ENCODE measurements around the gene KIAA0232. TPM values are rescaled to one million over a fixed set of nuclear protein-coding genes. Genes with fewer than 3 reads are reported as not detected.
A peak's percentile ranks its signal among the peaks of the same experiment; 100 is the strongest.

Gene KIAA0232
- 10 to 100 TPM in 11 of 12 donors, not detected in 1; 18.7 to 25.5 (median 23.3) TPM for polyA plus RNA-seq (ENCODE audit: insufficient read length in 12 of 12)
- long read RNA-seq, donor 1, partial matches to known transcripts, result 0 of 1 reads
- long read RNA-seq, donor 1, other reads (novel, unspliced or antisense), result 0 of 1 reads
- long read RNA-seq, donor 2, partial matches to known transcripts, result 10 of 10 reads
- long read RNA-seq, donor 2, other reads (novel, unspliced or antisense), result 0 of 10 reads
- long read RNA-seq, donor 3, result 0 reads
- long read RNA-seq, donor 4, result 0 reads
- long read RNA-seq, donor 5, partial matches to known transcripts, result 9 of 10 reads
- long read RNA-seq, donor 5, other reads (novel, unspliced or antisense), result 0 of 10 reads
- long read RNA-seq, donor 6, full-length matches to known transcripts, result 1 of 1 reads
- long read RNA-seq, donor 6, partial matches to known transcripts, result 0 of 1 reads
- long read RNA-seq, donor 6, other reads (novel, unspliced or antisense), result 0 of 1 reads
- long read RNA-seq, donor 7, partial matches to known transcripts, result 6 of 6 reads
- long read RNA-seq, donor 7, other reads (novel, unspliced or antisense), result 0 of 6 reads
- long read RNA-seq, donor 8, partial matches to known transcripts, result 0 of 4 reads
- long read RNA-seq, donor 8, other reads (novel, unspliced or antisense), result 0 of 4 reads
- long read RNA-seq, donor 9, full-length matches to known transcripts, result 1 of 1 reads
- long read RNA-seq, donor 9, partial matches to known transcripts, result 0 of 1 reads
- long read RNA-seq, donor 9, other reads (novel, unspliced or antisense), result 0 of 1 reads
- long read RNA-seq, donor 10, partial matches to known transcripts, result 0 of 1 reads
- long read RNA-seq, donor 10, other reads (novel, unspliced or antisense), result 0 of 1 reads
- long read RNA-seq, donor 11, partial matches to known transcripts, result 6 of 10 reads
- long read RNA-seq, donor 11, other reads (novel, unspliced or antisense), result 0 of 10 reads

DNA sequence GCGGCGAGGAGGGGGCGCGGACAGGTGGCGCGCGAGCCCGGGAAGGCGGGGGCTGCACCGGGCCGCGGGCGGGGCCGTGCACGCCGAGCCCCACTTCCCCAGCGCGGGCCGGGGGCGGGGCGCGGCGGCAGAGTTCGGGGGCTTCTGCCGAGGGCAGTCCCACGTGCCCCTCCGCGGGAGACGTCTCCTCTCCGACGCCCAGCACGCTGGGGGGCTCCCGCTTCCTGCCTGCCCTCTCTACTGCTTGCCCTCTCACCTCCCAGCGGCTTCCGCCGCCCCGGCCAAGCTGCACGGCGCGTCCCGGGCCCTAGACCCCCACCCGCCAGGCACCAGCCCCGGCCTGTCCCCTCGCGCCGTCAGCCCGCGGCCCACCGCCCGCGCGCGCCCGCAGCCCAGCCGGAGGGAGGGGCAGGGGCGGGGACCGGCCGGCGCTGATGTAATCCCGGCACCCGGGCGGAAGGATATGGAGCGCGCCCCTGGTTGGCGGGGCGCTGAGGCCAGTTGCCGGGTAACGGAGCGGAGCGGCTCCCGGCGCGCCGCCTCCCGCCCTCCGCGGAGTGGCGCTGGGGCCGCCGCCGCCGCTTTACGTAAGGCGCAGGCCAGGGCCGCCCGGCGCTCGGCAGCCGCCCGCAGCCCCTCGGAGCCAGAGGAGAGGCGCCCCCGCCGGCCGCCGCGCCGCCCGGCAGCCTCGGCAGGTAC, at the start of gene KIAA0232:
Gene KIAA0232, plus strand, starts transcription at position 581 of the 699 bp plus-strand sequence. CDS start 41,727 bp downstream, outside the sequence.
- peak; percentile 92 for DNase-seq

- no peak for DNase-seq
These were observed 49.0 kb upstream of the KIAA0232 start for GRCh38 chr4:6733358-6734164.

- DNase-seq, result no peak
These were observed 48.3 kb upstream of the KIAA0232 start for GRCh38 chr4:6734165-6734786.

- DNase-seq, result no peak
These were observed 42.6 kb upstream of the KIAA0232 start for GRCh38 chr4:6739920-6740319.

DNA sequence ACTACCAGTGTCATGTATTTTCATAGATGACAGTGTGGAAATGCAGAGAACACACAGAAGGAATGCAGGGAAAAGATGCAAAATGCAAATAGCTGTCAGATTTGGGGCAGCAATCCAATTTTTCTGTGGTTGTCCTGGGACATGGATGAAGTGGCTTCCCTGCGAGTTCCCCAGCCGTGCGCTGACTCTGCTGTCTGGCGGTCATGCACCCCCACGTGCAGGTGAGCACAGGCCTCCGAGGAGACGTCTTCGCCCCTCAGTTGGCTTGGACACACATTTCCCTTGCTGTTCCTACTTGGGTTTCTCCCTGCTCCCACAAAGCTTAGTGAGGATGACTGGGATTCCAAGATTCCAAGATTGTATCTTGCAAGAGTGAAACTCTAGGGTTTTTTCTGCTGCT, 42.2 kb upstream of the KIAA0232 start:
- DNase-seq, result no peak

- DNase-seq, result no peak
These were observed 40.0 kb upstream of the KIAA0232 start for GRCh38 chr4:6742507-6742906.

DNA sequence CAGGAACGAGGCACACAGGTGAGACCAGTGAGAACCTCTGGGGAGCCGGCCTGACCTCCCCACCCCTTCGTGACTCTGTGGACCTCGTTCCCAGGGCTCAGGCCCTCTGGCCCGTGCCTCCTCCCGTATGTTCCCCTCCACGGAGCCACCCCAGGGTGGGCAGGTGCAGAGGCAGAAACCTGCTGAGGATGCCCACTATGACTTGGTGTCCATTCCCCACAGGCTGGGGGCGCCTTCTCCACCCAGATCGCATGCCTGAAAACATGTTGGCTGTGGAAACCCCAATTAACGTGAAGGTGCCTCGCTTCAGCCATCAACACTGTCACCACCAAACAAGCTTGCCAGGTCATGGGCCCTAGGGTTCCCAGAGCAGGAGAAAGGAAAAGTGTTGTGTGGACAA, 39.5 kb upstream of the KIAA0232 start:
- no peak for DNase-seq

DNA sequence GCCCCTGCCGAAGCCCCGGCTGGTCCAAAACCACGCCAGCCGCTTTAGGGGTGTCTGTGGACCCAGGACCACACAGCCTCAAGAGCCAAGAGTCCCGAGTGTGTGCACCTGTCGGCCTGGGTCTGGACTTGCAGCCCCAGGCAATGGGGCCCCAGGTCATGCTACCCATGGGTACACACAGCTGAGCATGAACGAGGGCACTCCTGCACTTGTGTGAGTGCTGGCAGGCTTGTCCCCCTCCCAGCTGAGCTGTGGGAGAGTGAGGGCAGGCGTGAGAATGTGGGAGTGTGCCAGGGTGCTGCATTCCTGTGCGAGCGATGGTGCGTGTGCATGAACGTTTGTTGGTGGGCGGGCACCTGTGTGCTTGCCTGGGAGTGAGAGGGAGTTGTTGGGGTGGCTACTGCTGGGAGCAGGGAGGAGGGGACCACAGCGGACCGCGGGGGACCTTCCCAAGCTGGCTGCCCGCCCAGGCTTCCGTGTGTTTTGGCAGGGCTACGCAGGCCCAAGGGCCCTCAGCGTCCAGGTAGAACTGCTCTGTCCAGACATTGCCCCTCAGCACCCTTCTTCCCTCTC, 35.7 kb upstream of the KIAA0232 start:
- DNase-seq, result no peak

DNA sequence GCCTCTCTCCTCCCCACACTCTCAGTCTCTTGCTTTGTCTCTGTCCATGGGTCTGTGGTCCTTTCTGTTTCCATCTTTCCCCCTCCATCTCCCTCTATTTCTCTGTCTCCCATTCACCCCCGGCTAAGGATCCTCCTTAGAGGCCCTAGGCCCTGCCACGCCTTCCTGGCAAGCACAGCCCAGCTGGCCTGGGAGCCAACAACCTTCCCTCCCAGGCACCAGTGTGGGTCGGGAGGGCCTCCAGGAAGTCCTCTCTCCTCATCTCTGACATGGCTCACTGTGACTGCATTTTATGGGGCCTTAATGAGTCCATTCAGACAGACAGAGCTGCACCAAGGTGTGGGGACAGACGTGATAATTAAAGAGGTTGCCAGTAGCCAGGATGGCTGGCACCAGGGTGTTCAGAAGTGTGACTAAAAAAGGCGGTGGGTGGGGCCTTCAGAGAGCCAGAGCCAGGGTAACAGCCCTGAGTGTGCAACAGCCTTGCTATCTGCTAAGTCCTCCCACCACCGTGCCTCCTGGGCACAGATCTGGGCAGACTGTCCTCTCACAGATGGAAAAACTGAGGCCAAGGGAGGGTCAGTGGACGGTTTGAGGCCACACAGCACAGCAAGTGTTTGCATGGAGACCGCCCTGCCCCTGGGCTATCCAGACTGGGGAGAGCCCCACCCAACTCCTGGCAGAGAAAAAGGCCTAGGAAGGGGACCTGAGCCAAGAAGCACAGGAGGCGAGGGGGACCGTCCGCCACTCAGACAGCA, 35.1 kb upstream of the KIAA0232 start:
- no peak for DNase-seq

- no peak for DNase-seq
These were observed 34.2 kb upstream of the KIAA0232 start for GRCh38 chr4:6748286-6748685.

- DNase-seq, result peak; percentile 36
These were observed 33.0 kb upstream of the KIAA0232 start for GRCh38 chr4:6749340-6750171.

DNA sequence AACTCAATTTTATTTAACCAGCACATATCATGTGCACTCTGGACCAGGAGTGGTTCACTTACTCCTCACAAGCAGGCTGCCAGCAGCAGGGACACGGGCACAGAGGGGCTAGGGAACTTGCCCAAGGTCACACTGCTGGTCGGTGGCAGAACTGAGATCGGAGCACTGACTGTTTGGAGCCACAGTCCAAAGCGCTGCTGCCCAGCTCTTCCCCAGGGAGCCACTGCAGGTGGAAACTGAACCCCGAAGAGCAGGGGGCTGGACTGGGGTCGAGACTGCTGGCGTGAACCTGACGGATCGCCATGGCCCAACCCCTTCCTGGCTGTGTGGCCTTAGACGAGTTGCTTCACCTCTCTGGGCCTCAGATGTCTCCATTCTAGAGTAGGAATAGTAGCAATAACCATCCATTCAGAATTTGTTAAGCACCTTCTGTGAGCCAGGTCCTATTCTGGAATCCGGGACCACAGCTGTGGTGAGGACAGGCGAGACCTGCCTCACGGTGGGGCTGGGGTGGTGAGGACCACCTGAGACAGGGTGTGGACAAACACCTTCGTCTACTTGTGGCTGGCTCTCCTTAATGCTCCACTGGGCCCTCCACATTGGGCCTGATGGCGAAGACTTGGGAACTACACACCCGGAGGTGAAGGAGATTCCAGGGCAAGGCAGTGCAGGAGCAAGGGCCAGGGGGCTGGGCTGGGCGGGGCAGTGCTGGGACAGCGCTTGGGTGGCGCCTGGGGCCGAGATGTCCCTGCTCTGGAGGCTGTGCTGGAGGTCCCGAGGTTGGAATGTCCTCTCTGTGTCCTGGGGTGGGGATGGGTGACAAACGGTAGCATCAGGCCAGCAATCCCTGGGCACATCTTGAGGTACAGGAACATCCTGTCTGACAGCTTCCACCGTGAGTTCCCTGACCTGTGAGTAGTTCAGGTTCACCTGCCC, 32.0 kb upstream of the KIAA0232 start:
- DNase-seq, result no peak

DNA sequence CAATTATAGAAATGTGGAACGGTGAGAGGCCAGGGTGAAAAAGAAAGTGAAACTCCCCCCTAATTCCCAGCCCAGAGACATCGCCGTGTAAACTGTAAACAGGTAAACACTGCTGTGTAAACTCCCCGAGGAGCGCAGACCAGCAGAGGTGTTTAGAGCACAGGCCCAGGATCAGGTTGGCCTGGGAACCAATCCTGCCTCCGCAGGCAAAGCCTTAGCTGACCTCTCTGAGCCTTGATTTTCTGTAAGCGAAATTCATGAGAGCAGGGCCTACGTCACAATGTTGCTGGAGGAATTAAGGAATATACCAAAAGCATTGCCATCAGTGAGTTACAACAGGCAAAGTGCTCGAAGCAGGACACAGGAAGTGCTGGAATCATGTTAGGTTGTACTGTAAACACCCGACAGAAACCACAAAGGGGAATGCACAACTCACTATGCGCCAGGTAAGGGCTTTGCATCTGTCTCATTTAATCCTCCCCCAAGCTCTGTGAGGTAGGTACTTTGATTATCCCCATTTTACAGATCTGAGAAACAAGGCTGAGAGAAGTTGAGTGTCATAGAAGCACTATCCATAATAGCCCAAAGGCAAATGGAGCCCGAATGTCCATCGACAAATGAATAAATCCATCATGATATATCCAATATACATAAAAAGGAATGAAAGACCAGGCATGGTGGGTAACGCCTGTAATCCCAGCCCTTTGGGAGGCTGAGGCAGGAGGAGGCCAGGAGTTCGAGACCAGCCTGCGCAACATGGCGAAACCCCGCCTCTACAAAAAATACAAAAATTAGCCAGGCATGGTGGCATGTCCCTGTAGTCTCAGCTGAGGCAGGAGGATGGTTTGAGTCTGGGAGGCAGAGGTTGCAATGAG, 30.7 kb upstream of the KIAA0232 start:
- DNase-seq, result no peak

GRCh38 chr4:6752486-6752829, 30.1 kb upstream of the KIAA0232 start:
- DNase-seq, result no peak

DNA sequence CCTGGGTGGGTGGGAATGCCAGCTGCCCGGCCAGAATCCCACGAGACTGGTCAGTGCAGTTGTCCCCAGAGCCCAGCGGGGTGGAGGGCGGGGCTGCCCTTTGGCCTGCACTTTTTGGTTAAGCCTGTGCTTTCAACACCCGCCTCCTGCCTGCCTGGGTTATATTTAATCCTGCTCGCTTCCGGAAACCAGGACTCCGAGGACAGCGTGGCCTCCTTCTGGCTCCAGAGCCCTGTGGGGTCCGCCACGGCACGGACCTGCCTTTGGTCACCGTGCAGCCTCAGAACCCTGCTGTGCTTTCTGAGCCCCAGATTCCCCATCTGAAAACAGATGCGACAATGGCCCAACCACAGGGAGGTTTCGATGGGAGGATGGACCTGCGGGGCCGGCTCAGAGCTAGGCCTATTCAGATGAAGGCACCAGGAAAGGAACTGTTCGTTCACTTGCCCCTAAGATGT, 29.4 kb upstream of the KIAA0232 start:
- no peak for DNase-seq

DNA sequence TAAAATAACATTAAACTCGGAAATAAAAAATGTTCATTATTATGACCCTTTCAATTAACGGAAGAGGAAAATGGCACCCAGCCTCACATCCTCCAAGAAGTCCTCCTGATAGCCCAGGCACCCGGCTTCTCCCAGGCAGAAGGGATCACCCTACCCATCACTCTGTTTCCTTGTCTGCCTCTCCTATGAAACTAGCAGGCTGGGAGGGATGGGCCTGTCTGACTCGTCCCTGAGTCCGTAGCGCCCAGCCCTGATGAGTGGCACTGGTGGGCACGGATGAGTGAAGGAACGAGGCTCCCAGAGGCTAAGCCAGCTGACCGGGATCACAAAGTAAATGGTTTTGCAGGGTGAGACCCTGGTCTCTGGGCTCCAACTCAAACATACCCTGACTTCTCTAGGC, 28.6 kb upstream of the KIAA0232 start:
- DNase-seq, result no peak
